ENCODE measurements around the gene BAX. TPM values are rescaled to one million over a fixed set of nuclear protein-coding genes. Genes with fewer than 3 reads are reported as not detected.

BAX gene
- polyA plus RNA-seq, 1 donor (not counting 4 experiments of a cell fraction or from before 2014, with no cell fraction given): 113 TPM

DNA sequence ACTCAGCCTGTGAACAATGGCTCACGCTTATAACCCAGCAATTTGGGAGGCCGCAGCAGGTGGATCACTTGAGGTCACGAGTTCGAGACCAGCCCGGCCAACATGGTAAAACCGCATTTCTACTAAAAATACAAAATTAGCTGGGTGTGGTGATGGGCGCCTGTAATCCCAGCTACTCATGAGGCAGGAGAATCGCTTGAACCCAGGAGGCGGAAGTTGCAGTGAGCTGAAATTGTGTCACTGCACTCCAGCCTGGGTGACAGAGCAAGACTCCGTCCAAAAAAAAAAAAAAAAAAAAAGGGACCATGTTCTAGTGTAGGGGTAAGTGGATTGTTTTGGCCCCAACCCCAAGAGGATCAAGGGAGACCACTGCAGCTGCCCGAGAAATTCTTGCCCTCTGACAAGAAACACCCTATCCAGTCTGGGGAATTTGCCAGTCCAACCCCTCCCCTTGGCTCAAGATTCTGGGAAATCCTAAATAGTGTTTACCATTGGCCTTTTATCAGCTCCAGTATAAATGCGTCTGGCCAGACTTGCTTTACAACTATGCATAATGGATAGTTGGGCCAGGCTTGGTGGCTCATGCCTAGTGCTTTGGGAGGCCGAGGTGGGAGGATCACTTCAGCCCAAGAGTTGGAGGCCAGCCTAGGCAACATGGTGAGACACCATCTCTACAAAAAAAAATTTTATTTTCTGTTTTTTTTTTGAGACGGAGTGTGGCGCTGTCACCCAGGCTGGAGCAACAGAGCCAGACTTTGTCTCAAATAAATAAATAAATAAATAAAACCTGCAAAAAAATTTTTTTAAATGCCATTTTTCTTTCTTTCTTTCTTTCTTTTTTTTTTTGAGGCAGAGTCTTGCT lies 26.3 kb upstream of the BAX start:
- FAIRE-seq: no peak
- no peaks in the 10 kb centered on the region for H3K36me3 ChIP-seq (ENCODE audit: control insufficient read depth in 2 of 2, extremely low read depth in 1 of 2, insufficient read depth in 2 of 2, low read length in 2 of 2)
- dilution Hi-C loops (cut with MboI; ENCODE audit: extremely low pct_ligation_motif_present, low sequenced_read_pairs): no loop called here
- peaks cover 20% of the 10 kb centered on the region for H3K4me1 ChIP-seq (ENCODE audit: control insufficient read depth, extremely low read depth, insufficient read depth, low read length)
- no peaks in the 10 kb centered on the region for H4K20me1 ChIP-seq (ENCODE audit: control insufficient read depth, extremely low read depth, insufficient read depth, low read length)
- no peak overlapping the region for H2AFZ ChIP-seq (ENCODE audit: control insufficient read depth, low read length)
- H3K4me2 ChIP-seq (ENCODE audit: control insufficient read depth, extremely low read depth, insufficient read depth, low read depth, low read length): no peak overlapping the region
- no peaks in the 10 kb centered on the region for H3K9me3 ChIP-seq (ENCODE audit: control insufficient read depth, low read depth, low read length)
- no peak overlapping the region for H3K4me3 ChIP-seq (ENCODE audit: control insufficient read depth in 2 of 3, extremely low read depth in 1 of 3, insufficient read depth in 2 of 3, low read depth in 1 of 3, low read length in 3 of 3)
- no peak overlapping the region for H3K9ac ChIP-seq (ENCODE audit: control insufficient read depth, extremely low read depth, insufficient read depth, low read length)
- H3K9me1 ChIP-seq (ENCODE audit: control insufficient read depth, extremely low read depth, insufficient read depth, low read length): no peaks in the 10 kb centered on the region
- TF ChIP-seq EZH2 (IDR thresholded peaks at IDR 0.05; ENCODE audit: low read length): no peak
- TF ChIP-seq, protein P1, sequence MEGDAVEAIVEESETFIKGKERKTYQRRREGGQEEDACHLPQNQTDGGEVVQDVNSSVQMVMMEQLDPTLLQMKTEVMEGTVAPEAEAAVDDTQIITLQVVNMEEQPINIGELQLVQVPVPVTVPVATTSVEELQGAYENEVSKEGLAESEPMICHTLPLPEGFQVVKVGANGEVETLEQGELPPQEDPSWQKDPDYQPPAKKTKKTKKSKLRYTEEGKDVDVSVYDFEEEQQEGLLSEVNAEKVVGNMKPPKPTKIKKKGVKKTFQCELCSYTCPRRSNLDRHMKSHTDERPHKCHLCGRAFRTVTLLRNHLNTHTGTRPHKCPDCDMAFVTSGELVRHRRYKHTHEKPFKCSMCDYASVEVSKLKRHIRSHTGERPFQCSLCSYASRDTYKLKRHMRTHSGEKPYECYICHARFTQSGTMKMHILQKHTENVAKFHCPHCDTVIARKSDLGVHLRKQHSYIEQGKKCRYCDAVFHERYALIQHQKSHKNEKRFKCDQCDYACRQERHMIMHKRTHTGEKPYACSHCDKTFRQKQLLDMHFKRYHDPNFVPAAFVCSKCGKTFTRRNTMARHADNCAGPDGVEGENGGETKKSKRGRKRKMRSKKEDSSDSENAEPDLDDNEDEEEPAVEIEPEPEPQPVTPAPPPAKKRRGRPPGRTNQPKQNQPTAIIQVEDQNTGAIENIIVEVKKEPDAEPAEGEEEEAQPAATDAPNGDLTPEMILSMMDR (optimal IDR thresholded peaks at IDR 0.05 in 1 of 3, IDR thresholded peaks at IDR 0.05 in 1 of 3, conservative IDR thresholded peaks at IDR 0.05 in 1 of 3; ENCODE audit: extremely low read depth in 1 of 3, insufficient read depth in 2 of 3, low read length in 3 of 3): no peak
- DNase-seq (ENCODE audit: low read depth, low spot score): no peak
- peak overlapping the region; percentile 90 for H3K27ac ChIP-seq (ENCODE audit: control insufficient read depth, insufficient read depth, low read length)
- H3K27me3 ChIP-seq (ENCODE audit: control insufficient read depth, extremely low read depth, insufficient read depth, low read length): no peaks in the 10 kb centered on the region
- H3K79me2 ChIP-seq (ENCODE audit: control insufficient read depth, insufficient read depth, low read length): no peaks in the 10 kb centered on the region

DNA sequence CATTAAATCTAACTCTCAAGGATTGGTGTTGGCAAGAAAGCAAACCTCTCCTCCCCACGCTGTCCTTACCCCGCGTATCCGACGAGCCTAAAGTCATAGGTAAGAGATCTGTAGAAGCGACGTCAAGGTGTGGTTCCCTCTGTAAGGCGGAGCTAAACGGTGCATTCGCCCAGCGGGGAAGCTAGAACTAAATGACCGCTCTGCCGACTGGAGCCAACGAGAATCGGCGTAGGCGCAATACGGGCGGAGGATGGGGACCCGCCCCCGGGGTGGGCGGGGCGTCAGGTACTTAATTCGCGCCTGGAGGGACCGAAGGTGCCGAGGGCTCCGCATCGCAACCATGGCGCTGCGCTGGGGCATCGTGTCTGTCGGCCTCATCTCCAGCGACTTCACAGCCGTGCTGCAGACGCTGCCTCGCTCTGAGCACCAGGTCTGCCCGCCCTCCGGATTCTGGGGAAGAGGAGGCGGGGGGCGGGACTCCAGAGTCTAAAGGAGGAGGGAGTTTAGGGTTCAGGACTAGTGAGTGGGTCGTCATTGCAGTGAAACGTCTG lies 21.2 kb upstream of the BAX start, which contains the start of gene DHDH:
Gene DHDH, plus strand, starts transcription at position 318 of the 551 bp plus-strand sequence. Its CDS starts 23 bp downstream, at position 341.
- Histone ChIP-seq H3K27ac (ENCODE audit: control insufficient read depth, insufficient read depth, low read length) (peak within 1 kb of the TSS; percentile 68), H3K79me2 (ENCODE audit: control insufficient read depth, insufficient read depth, low read length) (no peaks in the 10 kb centered on the region), H4K20me1 (ENCODE audit: control insufficient read depth, extremely low read depth, insufficient read depth, low read length) (no peaks in the 10 kb centered on the region), H3K36me3 (ENCODE audit: control insufficient read depth in 2 of 2, extremely low read depth in 1 of 2, insufficient read depth in 2 of 2, low read length in 2 of 2) (no peaks in the 10 kb centered on the region), H3K4me1 (ENCODE audit: control insufficient read depth, extremely low read depth, insufficient read depth, low read length) (peaks cover 9% of the 10 kb centered on the region), H3K9me1 (ENCODE audit: control insufficient read depth, extremely low read depth, insufficient read depth, low read length) (no peaks in the 10 kb centered on the region), H2AFZ (ENCODE audit: control insufficient read depth, low read length) (peak within 1 kb of the TSS; percentile 93), H3K4me3 (ENCODE audit: control insufficient read depth in 2 of 3, extremely low read depth in 1 of 3, insufficient read depth in 2 of 3, low read depth in 1 of 3, low read length in 3 of 3) (peak within 1 kb of the TSS; percentile 39 to 71 (median 55)), H3K27me3 (ENCODE audit: control insufficient read depth, extremely low read depth, insufficient read depth, low read length) (no peaks in the 10 kb centered on the region), H3K9ac (ENCODE audit: control insufficient read depth, extremely low read depth, insufficient read depth, low read length) (peak within 1 kb of the TSS; percentile 72), H3K4me2 (ENCODE audit: control insufficient read depth, extremely low read depth, insufficient read depth, low read depth, low read length) (peak within 1 kb of the TSS; percentile 86), H3K9me3 (ENCODE audit: control insufficient read depth, low read depth, low read length) (no peaks in the 10 kb centered on the region)
- DNase-seq (ENCODE audit: low read depth, low spot score) (peak; percentile 77), FAIRE-seq (peak; percentile 91)
- no peak for TF ChIP-seq EZH2 (IDR thresholded peaks at IDR 0.05; ENCODE audit: low read length)
- dilution Hi-C loops (cut with MboI; ENCODE audit: extremely low pct_ligation_motif_present, low sequenced_read_pairs): no loop called here

All from keratinocyte (primary cell).